ENCODE results near the gene DSC1.

- TF ChIP-seq POLR2AphosphoS5 (IDR thresholded peaks at IDR 0.05): no peak
- TF ChIP-seq CTCF (IDR thresholded peaks at IDR 0.05): no peak
- TF ChIP-seq POLR2A (IDR thresholded peaks at IDR 0.05): no peak
These were observed 42.1 kb downstream of the DSC1 start for GRCh38 chr18:31120594-31120993.

All from prostate gland (tissue), 2 donors.